GM13977 (cell line): ENCODE results near the gene GUK1.

Experiments used
- DNase-seq: peaks from one replicate; pipeline ENCODE4 v3.0.0; 2012; ENCODE audit warnings: low spot score
- CTCF ChIP-seq: IDR thresholded peaks from 2 replicates; pipeline ENCODE4 v1.5.1; 2012; ENCODE audit warnings: mild to moderate bottlenecking, control low read depth; ENCODE audit not compliant: insufficient read depth; ENCODE audit errors: extremely low read depth, missing control alignments
- in situ Hi-C: fragments of 300-500 bp; cut with MboI; formaldehyde crosslinking; loops from one replicate; pipeline ENCODE4 v1.12.0; 2022; ENCODE audit warnings: low sequenced_read_pairs, low pct_unique_long_range_greater_than_20kb, mixed read lengths, inconsistent platforms; ENCODE audit not compliant: unreplicated experiment

Gene GUK1

GRCh38 chr1:228194921-228195812, 55.1 kb downstream of the GUK1 start:
- in situ Hi-C loops = no loop called here
- TF ChIP-seq CTCF = no peak
- no peak for DNase-seq

GRCh38 chr1:228197555-228198147, 57.6 kb downstream of the GUK1 start:
- TF ChIP-seq CTCF = no peak
- DNase-seq = no peak
- in situ Hi-C loops = no loop called here
